Measurements from ENCODE around the gene ACAP3.
"Not testable (repeated sequence)": the region's sequence is repeated elsewhere in the genome, so short reads cannot be mapped to it uniquely, and the experiment has no call there.

The ACAP3 gene

GRCh38 chr1:1320666-1321448 lies 13.1 kb upstream of the ACAP3 start:
- Histone ChIP-seq H3K27me3 (replicated peaks; ENCODE audit: control insufficient read depth, insufficient read depth, low read length) (no peaks in the 10 kb centered on the region), H3K4me3 (replicated peaks; ENCODE audit: low read depth, low read length) (no peak overlapping the region), H3K36me3 (ENCODE audit: control insufficient read depth, insufficient read depth, low read length) (peaks cover 15% of the 10 kb centered on the region)
- TF ChIP-seq CTCF (IDR thresholded peaks at IDR 0.05; ENCODE audit: insufficient read depth, low read length, poor library complexity, severe bottlenecking) = no peak
- no peak for DNase-seq (ENCODE audit: extremely low read depth, insufficient read length)

- DNase-seq (ENCODE audit: extremely low read depth, insufficient read length) = no peak
- H3K4me3 ChIP-seq (replicated peaks; ENCODE audit: low read depth, low read length) = no peak overlapping the region
- H3K36me3 ChIP-seq (ENCODE audit: control insufficient read depth, insufficient read depth, low read length) = peaks cover 18% of the 10 kb centered on the region
- TF ChIP-seq CTCF (IDR thresholded peaks at IDR 0.05; ENCODE audit: insufficient read depth, low read length, poor library complexity, severe bottlenecking) = no peak
- no peaks in the 10 kb centered on the region for H3K27me3 ChIP-seq (replicated peaks; ENCODE audit: control insufficient read depth, insufficient read depth, low read length)
Measured at GRCh38 chr1:1319646-1319941, 11.9 kb upstream of the ACAP3 start.

- no peak for DNase-seq (ENCODE audit: extremely low read depth, insufficient read length)
- TF ChIP-seq CTCF (IDR thresholded peaks at IDR 0.05; ENCODE audit: insufficient read depth, low read length, poor library complexity, severe bottlenecking) = no peak
- Histone ChIP-seq H3K27me3 (replicated peaks; ENCODE audit: control insufficient read depth, insufficient read depth, low read length) (no peaks in the 10 kb centered on the region), H3K36me3 (ENCODE audit: control insufficient read depth, insufficient read depth, low read length) (peaks cover 21% of the 10 kb centered on the region), H3K4me3 (replicated peaks; ENCODE audit: low read depth, low read length) (no peak overlapping the region)
Measured at GRCh38 chr1:1318777-1319645, 11.3 kb upstream of the ACAP3 start.

- Histone ChIP-seq H3K4me3 (replicated peaks; ENCODE audit: low read depth, low read length) (no peak overlapping the region), H3K36me3 (ENCODE audit: control insufficient read depth, insufficient read depth, low read length) (peaks cover 24% of the 10 kb centered on the region), H3K27me3 (replicated peaks; ENCODE audit: control insufficient read depth, insufficient read depth, low read length) (no peaks in the 10 kb centered on the region)
- no peak for TF ChIP-seq CTCF (IDR thresholded peaks at IDR 0.05; ENCODE audit: insufficient read depth, low read length, poor library complexity, severe bottlenecking)
- DNase-seq (ENCODE audit: extremely low read depth, insufficient read length) = no peak
Measured at GRCh38 chr1:1318131-1318652, 10.5 kb upstream of the ACAP3 start.

GRCh38 chr1:1317420-1317819 lies 9.7 kb upstream of the ACAP3 start:
- Histone ChIP-seq H3K4me3 (replicated peaks; ENCODE audit: low read depth, low read length) (no peak overlapping the region), H3K27me3 (replicated peaks; ENCODE audit: control insufficient read depth, insufficient read depth, low read length) (no peaks in the 10 kb centered on the region), H3K36me3 (ENCODE audit: control insufficient read depth, insufficient read depth, low read length) (peaks cover 32% of the 10 kb centered on the region)
- DNase-seq (ENCODE audit: extremely low read depth, insufficient read length) = no peak
- TF ChIP-seq CTCF (IDR thresholded peaks at IDR 0.05; ENCODE audit: insufficient read depth, low read length, poor library complexity, severe bottlenecking) = no peak

- DNase-seq (ENCODE audit: extremely low read depth, insufficient read length); H3K27me3 ChIP-seq (replicated peaks; ENCODE audit: control insufficient read depth, insufficient read depth, low read length); H3K4me3 ChIP-seq (replicated peaks; ENCODE audit: low read depth, low read length): not testable (repeated sequence)
- H3K36me3 ChIP-seq (ENCODE audit: control insufficient read depth, insufficient read depth, low read length) = peaks cover 35% of the 10 kb centered on the region
Measured at GRCh38 chr1:1316199-1316598, 8.5 kb upstream of the ACAP3 start.
